Measurements from ENCODE around the gene HNRNPU.
A peak's percentile ranks its signal among the peaks of the same experiment; 100 is the strongest.
"Not testable (repeated sequence)": the region's sequence is repeated elsewhere in the genome, so short reads cannot be mapped to it uniquely, and the experiment has no call there.

HNRNPU gene

GRCh38 chr1:244835276-244836134, 28.8 kb downstream of the HNRNPU start, which contains the start of gene COX20:
COX20 (plus strand) TSS chr1:244835658; CDS start chr1:244835715, 57 bp downstream.
- H3F3A ChIP-seq (ENCODE audit: insufficient read depth, low read length): 0 out of 2 replicates have a peak, but pooled peaks cover 18% of the 10 kb centered on the region

DNA sequence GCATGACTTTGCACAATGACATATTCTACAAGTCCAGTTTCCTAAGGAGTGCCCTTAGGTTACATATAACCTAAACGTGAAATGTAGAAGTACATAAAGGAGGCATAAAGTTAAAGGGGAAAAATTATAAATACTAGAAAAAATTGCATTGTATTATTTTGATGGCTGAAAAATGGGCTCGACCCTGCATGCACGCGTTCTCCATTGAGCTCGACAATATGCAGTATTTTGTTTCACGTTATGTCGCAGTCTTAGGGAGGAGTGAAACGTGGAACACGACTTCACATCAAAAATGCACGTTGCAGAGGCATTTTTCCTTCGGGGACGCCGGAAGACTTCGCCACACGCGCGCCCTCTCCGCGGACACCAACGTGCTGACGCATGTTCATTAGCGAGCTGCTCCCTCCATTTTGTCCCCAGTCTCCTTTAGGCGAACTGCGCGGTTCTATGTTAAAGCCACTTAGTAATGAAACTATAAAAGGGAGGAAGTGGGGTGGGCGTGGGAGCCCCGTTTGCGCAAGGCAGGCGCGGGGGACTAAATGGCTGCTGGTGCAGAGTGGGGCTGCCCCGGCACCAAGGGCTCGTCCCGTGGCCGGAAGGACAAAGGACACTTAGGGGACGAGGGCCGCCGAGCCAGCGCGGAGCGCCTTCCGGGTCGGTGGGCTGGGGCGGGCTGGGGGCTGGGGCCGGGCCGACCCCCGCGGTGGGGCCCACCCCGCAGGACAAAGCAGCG, 29.6 kb downstream of the HNRNPU start:
- TF ChIP-seq, protein P1, sequence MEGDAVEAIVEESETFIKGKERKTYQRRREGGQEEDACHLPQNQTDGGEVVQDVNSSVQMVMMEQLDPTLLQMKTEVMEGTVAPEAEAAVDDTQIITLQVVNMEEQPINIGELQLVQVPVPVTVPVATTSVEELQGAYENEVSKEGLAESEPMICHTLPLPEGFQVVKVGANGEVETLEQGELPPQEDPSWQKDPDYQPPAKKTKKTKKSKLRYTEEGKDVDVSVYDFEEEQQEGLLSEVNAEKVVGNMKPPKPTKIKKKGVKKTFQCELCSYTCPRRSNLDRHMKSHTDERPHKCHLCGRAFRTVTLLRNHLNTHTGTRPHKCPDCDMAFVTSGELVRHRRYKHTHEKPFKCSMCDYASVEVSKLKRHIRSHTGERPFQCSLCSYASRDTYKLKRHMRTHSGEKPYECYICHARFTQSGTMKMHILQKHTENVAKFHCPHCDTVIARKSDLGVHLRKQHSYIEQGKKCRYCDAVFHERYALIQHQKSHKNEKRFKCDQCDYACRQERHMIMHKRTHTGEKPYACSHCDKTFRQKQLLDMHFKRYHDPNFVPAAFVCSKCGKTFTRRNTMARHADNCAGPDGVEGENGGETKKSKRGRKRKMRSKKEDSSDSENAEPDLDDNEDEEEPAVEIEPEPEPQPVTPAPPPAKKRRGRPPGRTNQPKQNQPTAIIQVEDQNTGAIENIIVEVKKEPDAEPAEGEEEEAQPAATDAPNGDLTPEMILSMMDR (IDR thresholded peaks at IDR 0.05; ENCODE audit: low read length): no peak
- TF ChIP-seq EZH2 (IDR thresholded peaks at IDR 0.05; ENCODE audit: borderline replicate concordance, low read length): no peak
- peaks cover 16% of the 10 kb centered on the region for H3K79me2 ChIP-seq (ENCODE audit: insufficient read depth, low read length)
- H3K9me2 ChIP-seq (ENCODE audit: low read depth, low read length): no peaks in the 10 kb centered on the region
- H3K9ac ChIP-seq (ENCODE audit: low read length): peak overlapping the region; percentile 96
- H3K4me1 ChIP-seq (ENCODE audit: insufficient read depth, low read length, severe bottlenecking): peaks cover 51% of the 10 kb centered on the region
- H3K27ac ChIP-seq (ENCODE audit: low read depth, low read length, poor library complexity, severe bottlenecking): peak overlapping the region; percentile 95
- 0 out of 2 replicates have a peak, but pooled peaks cover 11% of the 10 kb centered on the region for H3F3A ChIP-seq (ENCODE audit: insufficient read depth, low read length)
- peak overlapping the region; percentile 78 for H3K4me2 ChIP-seq (ENCODE audit: low read length)
- H4K20me1 ChIP-seq (ENCODE audit: insufficient read depth, low read length): no peaks in the 10 kb centered on the region
- no peaks in the 10 kb centered on the region for H3K9me3 ChIP-seq (ENCODE audit: low read length)
- peak overlapping the region; percentile 86 for H3K4me3 ChIP-seq (ENCODE audit: low read depth, low read length, poor library complexity, severe bottlenecking)
- no peaks in the 10 kb centered on the region for H3K27me3 ChIP-seq (ENCODE audit: insufficient read depth, low read length)
- peaks cover 16% of the 10 kb centered on the region for H3K36me3 ChIP-seq (ENCODE audit: insufficient read depth, low read length)
- H2AFZ ChIP-seq (ENCODE audit: low read length): no peak overlapping the region

More at GRCh38 chr1:244835276-244836134, 28.8 kb downstream of the HNRNPU start, which contains the start of gene COX20:
- TF ChIP-seq EZH2 (IDR thresholded peaks at IDR 0.05; ENCODE audit: borderline replicate concordance, low read length): no peak
- TF ChIP-seq, protein P1 (IDR thresholded peaks at IDR 0.05; ENCODE audit: low read length): no peak
- Histone ChIP-seq H3K27ac (ENCODE audit: low read depth, low read length, poor library complexity, severe bottlenecking) (peak within 1 kb of the TSS; percentile 95), H3K4me1 (ENCODE audit: insufficient read depth, low read length, severe bottlenecking) (peaks cover 51% of the 10 kb centered on the region), H3K4me3 (ENCODE audit: low read depth, low read length, poor library complexity, severe bottlenecking) (peak within 1 kb of the TSS; percentile 86), H3K9ac (ENCODE audit: low read length) (peak within 1 kb of the TSS; percentile 96), H3K79me2 (ENCODE audit: insufficient read depth, low read length) (peaks cover 16% of the 10 kb centered on the region), H3K36me3 (ENCODE audit: insufficient read depth, low read length) (peaks cover 24% of the 10 kb centered on the region), H4K20me1 (ENCODE audit: insufficient read depth, low read length) (no peaks in the 10 kb centered on the region), H3K4me2 (ENCODE audit: low read length) (peak within 1 kb of the TSS; percentile 96), H3K9me3 (ENCODE audit: low read length) (no peaks in the 10 kb centered on the region), H3K27me3 (ENCODE audit: insufficient read depth, low read length) (no peaks in the 10 kb centered on the region), H2AFZ (ENCODE audit: low read length) (no peak within 1 kb of the TSS), H3K9me2 (ENCODE audit: low read depth, low read length) (no peaks in the 10 kb centered on the region)

GRCh38 chr1:244833734-244834542, 30.4 kb downstream of the HNRNPU start:
- Histone ChIP-seq H3K9ac (ENCODE audit: low read length) (peak overlapping the region; percentile 96), H2AFZ (ENCODE audit: low read length) (peak overlapping the region; percentile 90), H3K4me2 (ENCODE audit: low read length) (peak overlapping the region; percentile 78), H3K4me3 (ENCODE audit: low read depth, low read length, poor library complexity, severe bottlenecking) (peak overlapping the region; percentile 86), H4K20me1 (ENCODE audit: insufficient read depth, low read length) (no peaks in the 10 kb centered on the region), H3K36me3 (ENCODE audit: insufficient read depth, low read length) (peaks cover 8% of the 10 kb centered on the region), H3K79me2 (ENCODE audit: insufficient read depth, low read length) (peaks cover 16% of the 10 kb centered on the region), H3K9me3 (ENCODE audit: low read length) (no peaks in the 10 kb centered on the region), H3K4me1 (ENCODE audit: insufficient read depth, low read length, severe bottlenecking) (peaks cover 43% of the 10 kb centered on the region), H3K9me2 (ENCODE audit: low read depth, low read length) (no peaks in the 10 kb centered on the region), H3F3A (ENCODE audit: insufficient read depth, low read length) (0 out of 2 replicates have a peak, but pooled peaks cover 7% of the 10 kb centered on the region), H3K27ac (ENCODE audit: low read depth, low read length, poor library complexity, severe bottlenecking) (peak overlapping the region; percentile 95), H3K27me3 (ENCODE audit: insufficient read depth, low read length) (no peaks in the 10 kb centered on the region)
- TF ChIP-seq, protein P1 (IDR thresholded peaks at IDR 0.05; ENCODE audit: low read length): 0 out of 2 replicates have a peak, but pooled peaks have one; percentile 16
- no peak for TF ChIP-seq EZH2 (IDR thresholded peaks at IDR 0.05; ENCODE audit: borderline replicate concordance, low read length)

DNA sequence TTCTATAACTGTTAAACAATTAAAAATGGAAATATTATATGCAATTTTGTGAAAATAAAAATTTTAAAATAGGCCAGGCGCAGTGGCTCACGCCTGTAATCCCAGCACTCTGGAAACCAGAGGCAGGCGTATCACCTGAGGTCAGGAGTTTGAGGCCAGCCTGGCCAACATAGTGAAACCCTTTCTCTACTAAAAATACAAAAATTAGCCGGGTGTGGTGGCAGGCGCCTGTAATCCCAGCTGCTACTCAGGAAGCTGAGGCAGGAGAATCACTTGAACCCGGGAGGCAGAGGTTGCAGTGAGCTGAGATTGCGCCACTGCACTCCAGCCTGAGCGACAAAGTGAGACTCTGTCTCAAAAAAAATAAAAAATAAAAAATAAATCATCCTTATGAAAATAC, 31.1 kb downstream of the HNRNPU start:
- H2AFZ ChIP-seq (ENCODE audit: low read length): peak overlapping the region; percentile 90

More for the DNA sequence above, 31.1 kb downstream of the HNRNPU start:
- peaks cover 39% of the 10 kb centered on the region for H3K4me1 ChIP-seq (ENCODE audit: insufficient read depth, low read length, severe bottlenecking)
- not testable (repeated sequence) for H3K9me3 ChIP-seq (ENCODE audit: low read length); H3K36me3 ChIP-seq (ENCODE audit: insufficient read depth, low read length); H3K9me2 ChIP-seq (ENCODE audit: low read depth, low read length); H3K27me3 ChIP-seq (ENCODE audit: insufficient read depth, low read length); H4K20me1 ChIP-seq (ENCODE audit: insufficient read depth, low read length); H3F3A ChIP-seq (ENCODE audit: insufficient read depth, low read length)
- peak overlapping the region; percentile 95 for H3K27ac ChIP-seq (ENCODE audit: low read depth, low read length, poor library complexity, severe bottlenecking)
- H3K4me3 ChIP-seq (ENCODE audit: low read depth, low read length, poor library complexity, severe bottlenecking): peak overlapping the region; percentile 86
- H3K79me2 ChIP-seq (ENCODE audit: insufficient read depth, low read length): peaks cover 16% of the 10 kb centered on the region
- H3K4me2 ChIP-seq (ENCODE audit: low read length): peak overlapping the region; percentile 78
- H3K9ac ChIP-seq (ENCODE audit: low read length): peak overlapping the region; percentile 96

Data from OCI-LY1 (cell line).